GM12801 (cell line): ENCODE data around the gene SIGLEC10.

Source experiments
- TF ChIP-seq, protein P1 (sequence below): IDR thresholded peaks from one replicate; pipeline ENCODE4 v1.5.1; 2011; ENCODE audit warnings: control low read depth; ENCODE audit not compliant: insufficient read length; ENCODE audit errors: extremely low read depth

The SIGLEC10 gene

GRCh38 chr19:51458899-51459505 lies 41.6 kb upstream of the SIGLEC10 start:
- TF ChIP-seq, protein P1, sequence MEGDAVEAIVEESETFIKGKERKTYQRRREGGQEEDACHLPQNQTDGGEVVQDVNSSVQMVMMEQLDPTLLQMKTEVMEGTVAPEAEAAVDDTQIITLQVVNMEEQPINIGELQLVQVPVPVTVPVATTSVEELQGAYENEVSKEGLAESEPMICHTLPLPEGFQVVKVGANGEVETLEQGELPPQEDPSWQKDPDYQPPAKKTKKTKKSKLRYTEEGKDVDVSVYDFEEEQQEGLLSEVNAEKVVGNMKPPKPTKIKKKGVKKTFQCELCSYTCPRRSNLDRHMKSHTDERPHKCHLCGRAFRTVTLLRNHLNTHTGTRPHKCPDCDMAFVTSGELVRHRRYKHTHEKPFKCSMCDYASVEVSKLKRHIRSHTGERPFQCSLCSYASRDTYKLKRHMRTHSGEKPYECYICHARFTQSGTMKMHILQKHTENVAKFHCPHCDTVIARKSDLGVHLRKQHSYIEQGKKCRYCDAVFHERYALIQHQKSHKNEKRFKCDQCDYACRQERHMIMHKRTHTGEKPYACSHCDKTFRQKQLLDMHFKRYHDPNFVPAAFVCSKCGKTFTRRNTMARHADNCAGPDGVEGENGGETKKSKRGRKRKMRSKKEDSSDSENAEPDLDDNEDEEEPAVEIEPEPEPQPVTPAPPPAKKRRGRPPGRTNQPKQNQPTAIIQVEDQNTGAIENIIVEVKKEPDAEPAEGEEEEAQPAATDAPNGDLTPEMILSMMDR: no peak

DNA sequence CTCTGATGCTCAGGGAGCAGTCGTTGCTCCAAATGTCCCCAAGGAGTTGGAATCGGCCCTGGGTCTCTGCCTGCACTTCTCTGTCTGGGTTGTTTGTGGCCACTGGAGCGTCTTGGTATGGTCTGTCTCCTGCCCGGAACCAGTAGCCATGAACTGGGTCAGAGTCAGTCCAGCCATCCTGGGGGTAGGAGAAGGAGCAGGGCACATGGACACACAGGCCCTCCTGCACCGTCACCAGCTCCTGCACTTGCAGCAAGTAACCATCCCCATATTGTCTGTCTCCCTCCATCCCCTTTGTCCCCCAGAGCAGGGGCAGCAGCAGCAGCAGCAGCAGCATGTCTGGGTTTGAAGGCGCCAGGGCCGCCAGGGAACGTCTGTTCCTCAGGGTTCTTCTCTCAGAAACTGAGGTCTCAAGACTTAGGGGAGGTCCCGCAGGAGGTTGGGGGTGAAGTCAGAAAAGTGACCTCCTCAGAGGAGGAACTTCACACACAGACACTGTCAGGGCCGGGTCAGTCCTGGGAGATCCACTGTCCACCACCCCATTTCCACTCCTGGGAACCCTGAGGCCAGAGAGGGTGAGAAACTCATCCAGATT lies 40.7 kb upstream of the SIGLEC10 start, which contains the start of gene SIGLEC8:
SIGLEC8 (minus strand) TSS at position 404 of the 595 bp plus-strand sequence; CDS start at position 337, 67 bp downstream.
- TF ChIP-seq, protein P1: no peak

DNA sequence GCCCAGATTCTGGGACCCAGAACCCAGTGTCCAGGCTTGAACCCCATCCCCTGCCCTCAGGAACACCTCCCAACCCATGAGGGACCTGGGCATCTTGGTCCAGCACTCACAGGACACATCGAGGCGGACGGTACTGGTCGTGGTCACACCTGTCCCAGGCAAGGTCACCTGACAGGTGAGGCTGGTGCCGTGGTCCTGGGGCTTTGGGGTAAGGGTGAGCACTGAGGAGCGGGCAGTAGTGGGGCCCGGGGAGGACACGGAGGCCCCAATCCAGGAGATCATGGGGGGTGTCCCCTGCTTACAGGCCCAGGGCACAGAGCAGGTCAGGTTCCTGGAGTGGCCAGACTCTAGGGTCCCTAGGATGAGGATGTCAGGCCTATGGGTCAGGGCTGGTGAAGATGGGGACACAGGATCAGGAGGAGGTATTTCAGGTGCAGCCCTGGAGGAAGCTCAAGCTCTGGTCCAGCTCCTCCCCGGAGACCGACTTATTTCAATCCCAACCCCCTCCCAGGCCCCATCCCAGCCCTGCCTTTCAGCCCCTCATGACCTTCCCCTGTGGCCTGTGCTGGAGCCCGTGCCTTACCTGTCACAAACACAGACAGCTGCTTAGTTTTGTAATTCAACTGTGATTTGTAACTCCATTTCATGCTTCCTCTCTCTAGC lies 40.0 kb upstream of the SIGLEC10 start:
- TF ChIP-seq, protein P1: no peak

DNA sequence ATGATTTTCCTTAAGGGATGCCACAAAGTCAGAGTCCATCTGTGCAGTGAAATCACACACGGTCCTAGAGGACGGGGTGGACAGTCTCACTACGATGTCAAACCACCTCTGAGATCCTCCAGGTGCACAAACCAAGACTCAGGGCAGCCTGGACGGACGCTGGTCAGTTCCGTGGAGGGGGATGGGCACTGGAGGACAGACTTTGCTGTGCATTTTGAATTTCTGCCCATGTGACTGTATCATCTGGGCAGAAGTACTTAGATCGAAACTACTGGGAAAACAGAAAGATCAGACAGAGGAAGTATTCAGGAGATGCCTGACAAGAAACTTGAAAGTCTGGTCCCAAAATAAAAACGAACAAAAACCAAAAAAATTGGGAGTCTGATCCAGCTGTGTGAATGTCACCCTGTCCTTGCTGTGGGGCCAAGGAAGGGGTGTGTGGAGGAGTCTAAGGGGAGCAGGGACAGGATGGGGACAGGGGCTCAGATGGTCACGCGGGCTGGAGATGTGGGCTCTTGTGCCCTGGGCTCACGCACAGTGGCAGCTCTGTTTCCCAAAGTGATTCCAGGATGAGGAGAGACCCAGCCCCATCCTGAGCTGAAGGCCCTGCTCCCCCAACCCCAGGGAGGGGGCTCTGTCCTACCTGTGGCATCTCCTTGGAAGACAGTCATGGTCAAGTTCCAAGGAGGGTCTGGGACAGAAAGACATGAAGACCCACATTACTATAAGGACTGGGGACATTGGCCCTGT lies 39.3 kb upstream of the SIGLEC10 start:
- TF ChIP-seq, protein P1: no peak

GRCh38 chr19:51450730-51451307 lies 33.4 kb upstream of the SIGLEC10 start:
- TF ChIP-seq, protein P1: no peak

- TF ChIP-seq, protein P1: no peak
Observed at GRCh38 chr19:51448411-51449016, 31.1 kb upstream of the SIGLEC10 start.
